ENCODE measurements around the gene RXFP2.

Gene RXFP2

DNA sequence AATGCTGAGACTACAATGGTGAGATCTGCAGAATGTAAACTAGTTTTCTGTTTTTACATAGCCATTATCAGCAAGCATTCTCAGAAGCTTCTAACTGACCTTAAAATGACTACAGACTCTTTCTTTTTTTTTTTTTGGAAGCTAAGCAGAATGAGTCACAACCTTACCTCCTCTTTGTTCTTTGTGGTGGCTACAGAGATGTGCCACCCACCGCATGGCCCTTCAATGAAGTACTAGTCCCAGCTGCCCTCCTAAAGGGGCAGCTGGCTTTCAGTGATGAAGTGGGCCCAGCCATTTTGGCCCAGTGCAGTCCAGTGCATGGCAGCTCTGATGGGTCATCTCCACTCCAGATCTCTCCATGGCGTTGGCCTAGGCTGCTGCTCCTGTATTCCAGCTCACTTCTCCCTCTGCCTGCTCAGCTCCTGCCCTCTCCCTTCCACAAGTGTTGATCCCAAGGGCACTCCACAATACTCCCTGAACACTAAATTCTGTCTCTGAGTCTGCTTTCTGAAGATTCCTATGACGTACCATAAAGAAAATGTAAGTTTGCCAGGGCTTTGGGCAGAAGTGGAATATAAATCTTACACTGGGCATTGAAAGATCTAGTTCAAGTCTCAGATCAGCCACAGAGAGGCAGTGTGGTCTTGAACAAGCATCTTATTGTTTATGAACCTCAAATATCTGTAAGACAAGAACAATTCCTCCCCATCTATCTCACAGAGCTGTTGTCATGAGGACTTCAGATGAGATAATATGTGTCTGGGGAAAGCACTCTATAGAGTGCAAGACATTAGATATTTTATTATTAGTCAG is 85.6 kb downstream of the RXFP2 start:
- DNase-seq (ENCODE audit: low read depth), result no peak

DNA sequence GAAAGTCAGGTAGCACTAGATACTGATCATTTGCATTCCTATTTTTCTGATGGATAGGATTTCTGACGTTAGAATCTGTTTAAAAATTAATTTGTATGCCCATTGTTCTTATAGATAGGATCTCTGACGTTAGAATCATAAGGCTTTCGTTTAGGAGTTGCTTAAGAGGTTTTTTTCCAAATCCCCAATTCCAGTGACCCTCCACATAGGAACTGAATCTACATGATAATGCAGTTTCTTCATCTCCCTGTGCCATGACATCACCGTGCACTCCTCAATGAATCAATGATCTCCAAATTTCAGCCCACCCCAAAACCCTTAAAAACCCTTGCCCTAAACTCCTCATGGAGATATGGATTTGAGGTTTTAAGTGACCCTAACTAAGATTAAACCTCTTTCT is 87.2 kb downstream of the RXFP2 start:
- no peak for DNase-seq (ENCODE audit: low read depth)

DNA sequence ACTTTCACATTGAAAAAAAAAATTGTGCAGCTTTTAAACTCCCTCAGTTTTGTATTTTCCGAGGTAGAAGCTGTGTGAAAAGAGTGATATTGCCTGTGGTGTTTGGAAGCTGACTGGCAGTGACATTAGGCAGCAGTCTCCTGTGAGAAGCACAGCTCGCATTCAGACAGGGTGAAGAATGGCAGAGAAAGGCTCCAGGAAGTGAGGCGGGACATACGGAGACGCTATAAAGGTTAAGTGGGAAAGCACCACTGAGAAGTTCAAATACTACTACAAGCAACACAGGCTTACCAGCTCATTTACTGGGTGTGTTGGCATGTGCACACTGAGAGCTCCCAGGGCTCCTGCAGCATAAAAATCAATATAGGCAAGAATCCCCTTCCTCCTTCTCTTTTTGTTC is 88.4 kb downstream of the RXFP2 start:
- no peak for DNase-seq (ENCODE audit: low read depth)

DNA sequence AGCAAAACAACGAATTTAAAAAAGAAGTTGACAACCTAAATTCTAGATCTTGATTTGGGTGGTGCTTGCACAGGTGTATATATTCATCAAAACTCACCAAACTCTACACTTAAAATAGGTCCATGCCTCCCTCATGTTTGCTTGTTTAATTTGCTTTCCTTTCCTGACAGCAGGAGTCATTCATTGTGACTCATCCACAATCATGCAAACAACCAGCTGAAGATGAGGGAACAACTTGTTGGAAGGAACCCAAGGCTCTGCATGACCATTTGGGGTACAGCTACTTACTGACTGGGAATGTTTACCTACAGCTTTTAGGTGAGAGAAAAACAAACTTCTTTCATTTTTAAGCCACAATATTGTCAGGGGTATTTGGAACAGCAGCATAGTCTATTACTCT is 96.6 kb downstream of the RXFP2 start:
- DNase-seq (ENCODE audit: low read depth), result no peak

DNA sequence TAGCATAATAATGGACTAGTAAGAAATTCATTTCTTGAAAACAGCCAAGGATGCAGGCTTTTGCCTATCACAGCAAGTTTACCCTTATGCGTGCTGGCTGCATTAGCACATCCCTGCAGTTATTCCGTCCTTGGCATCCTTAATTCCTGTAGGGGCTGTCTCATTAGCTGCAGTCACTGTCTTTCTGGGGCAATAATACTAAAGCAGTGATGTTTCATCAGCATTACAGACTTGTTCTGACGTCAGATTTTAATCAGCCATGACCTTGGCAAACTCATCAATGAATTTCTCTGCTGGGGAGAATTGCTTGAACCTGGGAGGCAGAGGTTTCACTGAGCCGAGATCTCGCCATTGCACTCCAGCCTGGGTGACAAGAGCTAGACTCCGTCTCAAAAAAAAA is 103.7 kb downstream of the RXFP2 start:
- no peak for DNase-seq (ENCODE audit: low read depth)

DNA sequence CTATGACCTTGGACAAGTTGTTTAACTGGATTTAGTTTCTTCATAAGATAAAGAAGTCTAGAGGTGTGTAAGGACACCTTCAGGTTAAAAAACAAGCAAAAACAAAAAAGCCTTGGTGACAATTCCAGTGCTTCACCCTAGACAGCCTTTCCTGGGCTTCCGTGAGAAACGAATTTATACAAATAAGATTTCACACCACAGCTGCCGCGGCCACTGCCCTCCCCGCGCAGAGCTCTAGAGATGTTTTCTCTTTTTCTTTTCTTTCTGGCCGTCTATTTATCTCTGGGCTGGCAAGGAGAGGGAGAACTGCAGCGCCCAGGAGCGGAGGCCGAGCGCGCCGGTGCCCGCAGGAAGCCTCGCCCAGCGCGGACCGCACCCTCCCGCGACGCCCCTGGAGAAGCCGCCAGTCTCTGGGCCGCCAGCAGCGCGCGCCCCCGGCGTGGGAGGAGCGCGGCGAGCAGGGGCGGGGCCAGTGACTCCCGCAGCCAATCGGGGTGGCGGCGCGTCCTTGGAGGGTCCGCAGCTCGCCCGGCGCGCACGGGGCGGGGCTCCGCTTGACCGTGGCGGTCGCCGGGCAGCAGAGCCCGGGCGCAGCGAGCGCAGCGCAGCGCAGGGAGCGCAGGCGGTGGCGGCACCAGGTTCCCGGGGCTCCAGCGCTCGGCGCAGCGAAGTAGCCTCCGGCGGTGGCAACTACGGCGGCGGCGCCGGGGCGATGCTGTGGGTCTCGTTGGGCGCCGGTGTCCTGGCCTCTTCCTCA is 107.0 kb downstream of the RXFP2 start:
- peak; percentile 73 for DNase-seq (ENCODE audit: low read depth)

DNA sequence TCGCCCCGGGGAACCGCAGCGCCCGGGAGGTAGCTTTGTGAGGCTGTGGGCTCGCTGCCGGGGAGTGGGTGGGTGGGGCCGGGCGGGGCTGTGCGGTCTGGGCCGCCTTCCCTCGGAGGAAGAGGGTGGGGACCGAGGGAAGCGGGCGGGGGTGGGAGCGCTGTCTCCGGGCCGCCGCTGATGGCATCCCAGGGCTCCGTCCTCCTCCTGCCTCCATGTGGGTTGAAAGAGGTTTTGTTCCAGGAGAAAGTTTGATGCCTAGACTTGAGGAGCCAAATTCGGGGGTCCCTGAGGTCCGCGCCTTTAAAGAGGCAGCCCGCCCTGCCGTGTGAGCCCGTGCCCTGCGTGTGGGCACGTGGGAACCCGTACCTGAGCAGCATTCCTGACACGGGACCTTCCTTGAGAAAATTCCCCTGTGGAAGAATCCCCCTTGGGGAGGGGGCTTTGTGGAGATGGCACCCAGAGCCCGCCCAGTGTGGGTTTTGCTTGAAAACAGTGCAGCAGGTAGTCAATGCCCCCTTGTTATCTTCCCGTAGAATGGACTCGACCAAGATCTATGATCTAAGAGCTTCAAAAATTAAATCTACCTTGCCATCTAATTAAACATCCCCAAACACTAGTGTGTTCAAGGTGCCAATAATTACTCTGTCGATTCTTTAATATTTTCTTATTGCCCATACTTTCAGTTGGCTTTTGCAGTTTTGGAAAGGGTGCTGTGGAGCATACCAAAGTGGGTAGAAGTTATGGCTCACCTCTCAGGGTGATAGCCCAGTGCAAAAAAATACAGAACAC is 107.8 kb downstream of the RXFP2 start:
- no peak for DNase-seq (ENCODE audit: low read depth)

DNA sequence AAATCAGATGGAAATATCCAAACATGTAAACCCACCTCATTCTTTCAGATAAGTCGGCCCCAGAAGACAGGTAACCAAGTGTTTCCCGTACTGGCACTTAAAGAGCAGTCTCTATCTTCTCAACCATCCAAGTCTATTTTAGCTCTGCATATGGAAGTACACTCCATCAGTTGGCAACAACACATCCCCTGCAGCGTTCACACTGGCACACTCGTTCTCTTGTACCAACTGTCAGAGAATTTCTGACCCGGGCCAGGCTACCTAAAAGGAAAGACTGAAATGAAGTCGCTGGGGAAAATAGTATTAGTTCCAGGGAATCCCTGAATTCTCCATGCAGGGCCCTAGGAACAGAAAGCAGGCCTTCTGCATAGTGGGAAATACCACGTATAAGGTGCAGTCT is 109.3 kb downstream of the RXFP2 start:
- DNase-seq (ENCODE audit: low read depth), result no peak

DNA sequence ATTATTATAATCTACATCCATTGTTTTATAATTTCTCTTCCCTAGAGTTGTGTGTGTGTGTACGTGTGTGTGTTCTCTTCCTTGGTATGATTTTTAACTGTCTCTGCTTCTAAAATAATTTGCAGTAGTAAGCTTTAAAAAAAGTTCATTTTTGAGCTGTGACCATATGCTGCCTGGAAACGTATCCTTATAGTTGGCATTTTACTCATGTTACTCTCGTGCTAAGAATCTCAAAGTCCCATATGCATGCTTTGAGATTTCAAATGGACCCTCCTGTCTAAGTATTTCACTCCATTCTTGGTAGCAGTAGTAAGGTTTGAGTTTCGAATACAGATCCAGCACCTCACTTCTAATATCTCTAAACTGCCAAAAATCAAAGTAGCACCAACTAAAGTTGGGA is 109.9 kb downstream of the RXFP2 start:
- no peak for DNase-seq (ENCODE audit: low read depth)

DNA sequence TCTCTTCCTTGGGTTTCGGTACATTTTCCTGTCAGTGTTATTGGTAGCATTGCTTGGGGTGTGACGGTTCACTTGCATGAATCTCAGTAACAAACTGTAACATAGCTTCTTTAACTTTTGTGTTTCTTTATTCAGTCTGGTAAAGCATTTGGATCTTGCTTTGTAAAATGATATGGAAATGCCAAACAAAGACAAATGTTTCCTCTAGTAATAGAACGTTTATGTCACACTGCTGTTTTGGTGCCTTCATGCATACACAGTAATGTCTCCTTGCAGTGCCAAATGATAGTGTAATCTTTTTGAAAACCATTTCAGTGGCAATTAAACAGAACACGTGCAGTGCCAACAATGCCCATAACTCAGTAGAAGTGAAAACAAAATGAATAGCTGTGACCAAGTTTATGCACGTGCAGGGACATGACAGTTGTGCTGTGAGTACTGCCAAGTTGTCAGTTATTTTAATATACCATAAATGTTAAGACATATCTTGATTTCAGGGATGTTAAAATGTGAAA is 110.8 kb downstream of the RXFP2 start:
- no peak for DNase-seq (ENCODE audit: low read depth)

DNA sequence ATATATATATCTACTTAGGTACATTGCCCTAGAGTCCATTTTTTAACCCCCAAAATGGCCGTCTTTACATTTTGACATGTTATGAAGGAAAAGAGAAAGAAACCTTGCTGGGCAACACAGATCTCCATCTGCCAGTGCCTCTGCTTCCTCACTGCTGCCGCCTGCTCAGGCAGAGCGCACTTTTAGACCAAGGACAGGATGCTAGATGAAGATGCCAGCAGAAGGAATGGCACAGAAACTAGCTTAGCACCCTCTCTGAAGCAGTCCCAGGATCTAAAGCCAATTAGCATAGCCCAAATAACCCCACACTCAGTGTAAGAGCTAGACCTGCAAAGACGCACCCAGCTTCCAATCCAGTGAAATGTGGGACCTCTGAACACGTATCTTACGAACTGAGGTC is 111.9 kb downstream of the RXFP2 start:
- no peak for DNase-seq (ENCODE audit: low read depth)
